ENCODE results near the gene FADS2.

DNA sequence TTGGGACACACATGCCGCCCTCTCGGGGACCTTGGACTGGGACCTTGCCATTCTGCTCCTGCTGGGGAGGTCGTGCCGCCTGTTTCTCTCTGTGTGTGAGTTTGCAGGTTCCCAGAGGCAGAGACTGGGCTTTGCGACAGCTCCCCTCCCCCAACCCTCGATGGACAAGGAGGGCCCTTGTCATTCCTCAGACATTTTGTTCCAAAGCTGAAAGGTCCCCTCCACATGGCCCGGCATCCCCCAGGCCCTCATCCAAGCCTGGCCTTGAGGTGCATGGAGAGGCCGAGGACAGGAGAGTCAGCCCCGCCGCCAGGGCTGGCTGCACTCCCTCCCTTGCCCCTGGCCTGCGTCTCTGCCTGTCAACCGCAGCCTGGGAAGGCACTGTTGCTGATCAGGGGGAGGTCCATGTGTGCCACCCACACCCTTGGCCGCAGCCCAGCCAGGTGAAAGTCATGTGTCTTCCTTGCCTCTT lies 25.6 kb downstream of the FADS2 start:
- no peak for TF ChIP-seq CTCF (IDR thresholded peaks at IDR 0.05; ENCODE audit: poor library complexity, severe bottlenecking)
- no peak for TF ChIP-seq REST (IDR thresholded peaks at IDR 0.05; ENCODE audit: borderline replicate concordance)
- no peak for TF ChIP-seq TAF1 (IDR thresholded peaks at IDR 0.05; ENCODE audit: low read depth)
